ENCODE measurements around the gene C1QTNF2.

The C1QTNF2 gene

DNA sequence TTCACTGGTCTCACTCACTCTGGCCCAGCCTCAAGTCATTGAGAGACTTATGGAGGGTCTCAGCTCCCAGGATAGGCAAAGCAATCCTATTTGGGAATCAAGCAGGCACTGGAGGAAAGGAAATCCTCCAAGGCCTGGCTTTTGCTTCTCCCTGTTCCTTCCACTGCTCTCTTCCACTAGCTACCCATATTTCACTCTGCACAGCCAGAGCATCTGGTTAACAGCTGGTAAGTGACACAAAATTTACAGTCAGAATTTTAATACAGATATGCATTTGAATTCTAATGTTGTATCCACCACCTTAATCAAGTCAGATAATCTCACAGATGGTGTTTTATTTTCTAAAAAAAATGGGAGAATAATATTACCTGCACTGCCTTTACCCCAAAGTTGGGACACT, 868 bp upstream of the C1QTNF2 start:
- DNase-seq (ENCODE audit: low read depth) = no peak

DNA sequence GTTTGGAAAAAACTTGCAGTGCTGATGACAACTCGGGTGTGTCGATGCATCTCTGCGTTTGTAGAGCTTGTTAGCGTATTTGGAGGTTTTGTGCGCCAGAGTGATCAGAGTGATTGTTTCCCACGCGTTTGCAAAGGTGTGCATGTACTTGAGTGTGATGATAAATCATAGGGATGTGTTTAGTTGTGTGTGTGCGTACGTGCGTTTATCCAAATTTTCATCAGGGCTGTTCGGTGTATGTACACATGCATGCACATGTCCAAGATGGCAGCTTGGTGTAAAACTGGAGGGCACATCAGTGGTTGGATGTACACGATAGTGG, 248 bp upstream of the C1QTNF2 start:
- DNase-seq (ENCODE audit: low read depth) = no peak

DNA sequence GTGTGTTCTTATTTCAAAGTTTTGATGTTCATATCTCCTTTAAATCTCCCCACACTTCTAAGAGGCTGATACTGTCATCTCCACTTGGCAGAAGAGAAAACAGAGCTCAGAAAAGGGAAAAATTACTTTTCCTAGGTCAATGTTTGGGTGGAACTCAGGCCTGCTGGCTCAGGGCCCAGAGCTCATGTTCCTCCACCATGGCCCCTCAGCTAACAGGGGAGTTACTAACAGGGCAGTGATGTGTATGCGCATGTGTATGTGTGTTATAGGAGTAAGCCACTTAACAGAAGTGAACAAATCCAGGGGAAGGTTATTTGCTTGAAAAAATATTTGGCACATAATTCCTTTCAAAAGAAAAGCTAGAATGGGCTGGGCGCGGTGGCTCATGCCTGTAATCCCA, 2.5 kb downstream of the C1QTNF2 start:
- no peak for DNase-seq (ENCODE audit: low read depth)

DNA sequence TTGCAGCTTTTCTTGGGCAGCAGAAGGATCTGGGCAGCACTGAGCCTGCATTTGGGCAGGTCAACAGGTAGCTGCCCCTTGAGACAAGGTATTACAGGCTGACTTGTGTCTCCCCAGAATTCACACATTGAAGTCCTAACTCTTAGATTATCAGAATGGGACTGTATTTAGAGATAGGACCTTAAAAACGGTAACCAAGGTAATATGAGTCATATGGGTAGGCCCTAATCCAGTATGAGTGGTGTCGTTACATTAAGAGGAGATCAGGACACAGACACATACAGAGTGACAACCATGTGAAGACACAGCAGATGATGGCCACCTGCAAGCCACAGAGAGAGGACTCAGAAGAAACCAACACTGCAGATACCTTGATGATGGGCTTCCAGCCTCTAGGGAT, 3.2 kb downstream of the C1QTNF2 start:
- DNase-seq (ENCODE audit: low read depth) = no peak

DNA sequence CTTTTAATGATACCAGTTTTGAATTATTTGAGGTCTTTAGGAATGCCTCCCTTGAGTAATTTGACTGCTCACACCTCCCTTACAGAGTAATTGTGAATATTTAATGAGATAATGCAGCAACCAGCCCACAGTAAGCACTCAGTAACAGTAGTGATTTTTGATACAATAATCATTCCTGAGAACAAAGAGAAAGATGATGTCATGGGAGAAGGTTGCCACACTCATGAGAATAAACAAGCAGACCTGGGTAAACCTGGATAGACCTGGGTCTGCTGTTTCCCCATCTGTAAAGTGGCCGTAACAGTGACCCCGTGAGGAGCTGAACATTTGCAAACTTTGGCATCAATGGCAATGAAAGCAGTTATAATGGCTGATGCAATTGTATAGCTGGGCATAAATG, 4.2 kb downstream of the C1QTNF2 start:
- no peak for DNase-seq (ENCODE audit: low read depth)

DNA sequence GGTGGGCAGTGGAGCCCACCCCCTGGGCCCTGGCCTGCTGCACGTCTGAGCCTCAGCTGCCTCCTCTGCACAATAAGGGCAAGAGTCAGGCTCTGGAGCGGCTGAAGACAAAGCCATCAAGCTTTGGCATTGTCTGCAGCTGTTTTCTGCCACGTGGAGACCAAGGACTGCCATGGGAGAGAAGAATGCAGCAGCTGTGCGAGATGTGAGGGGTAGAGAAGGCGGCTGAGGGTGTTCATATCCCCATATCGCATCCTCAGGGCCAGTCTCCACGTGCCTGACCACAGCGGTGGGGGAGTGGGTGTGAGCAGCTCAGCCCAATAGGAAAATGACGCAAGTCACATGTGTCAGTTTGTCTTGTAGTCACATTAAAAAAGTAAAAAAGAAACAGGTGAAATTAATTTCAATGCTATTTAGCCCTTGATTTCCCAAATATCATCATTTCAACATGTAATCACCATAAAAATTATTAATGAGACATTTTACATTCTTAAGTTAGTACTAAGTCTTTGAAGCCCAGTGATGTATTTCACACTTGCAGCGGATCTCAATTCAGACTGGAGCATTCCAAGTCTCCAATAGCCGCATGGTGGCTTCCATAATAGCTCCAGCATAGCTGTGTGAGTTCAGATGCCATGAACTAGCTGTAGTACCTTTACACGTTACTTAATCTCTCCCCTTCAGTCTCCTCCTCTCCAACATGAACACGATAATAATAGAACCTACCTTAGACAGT, 6.6 kb downstream of the C1QTNF2 start:
- no peak for DNase-seq (ENCODE audit: low read depth)

DNA sequence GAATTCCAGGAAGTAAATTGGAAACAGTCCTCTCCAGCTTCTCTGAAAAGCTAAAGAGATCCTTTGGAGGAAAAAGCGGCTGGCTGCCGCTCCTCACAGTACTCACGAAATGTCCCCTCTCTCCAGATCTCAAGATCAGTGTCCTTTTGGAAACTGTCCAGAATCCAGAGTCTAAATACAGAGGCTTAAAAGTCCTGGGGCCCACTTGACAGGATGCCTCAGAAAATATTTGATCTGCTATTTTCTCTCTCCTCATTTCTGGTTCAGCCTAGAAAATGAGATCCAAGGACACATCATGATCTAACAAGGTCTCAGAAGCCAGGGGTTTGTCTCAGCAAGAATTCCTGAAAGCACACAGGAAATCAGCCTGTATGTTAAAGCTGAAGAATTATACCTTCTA, 7.2 kb downstream of the C1QTNF2 start:
- peak; percentile 10 for DNase-seq (ENCODE audit: low read depth)

DNA sequence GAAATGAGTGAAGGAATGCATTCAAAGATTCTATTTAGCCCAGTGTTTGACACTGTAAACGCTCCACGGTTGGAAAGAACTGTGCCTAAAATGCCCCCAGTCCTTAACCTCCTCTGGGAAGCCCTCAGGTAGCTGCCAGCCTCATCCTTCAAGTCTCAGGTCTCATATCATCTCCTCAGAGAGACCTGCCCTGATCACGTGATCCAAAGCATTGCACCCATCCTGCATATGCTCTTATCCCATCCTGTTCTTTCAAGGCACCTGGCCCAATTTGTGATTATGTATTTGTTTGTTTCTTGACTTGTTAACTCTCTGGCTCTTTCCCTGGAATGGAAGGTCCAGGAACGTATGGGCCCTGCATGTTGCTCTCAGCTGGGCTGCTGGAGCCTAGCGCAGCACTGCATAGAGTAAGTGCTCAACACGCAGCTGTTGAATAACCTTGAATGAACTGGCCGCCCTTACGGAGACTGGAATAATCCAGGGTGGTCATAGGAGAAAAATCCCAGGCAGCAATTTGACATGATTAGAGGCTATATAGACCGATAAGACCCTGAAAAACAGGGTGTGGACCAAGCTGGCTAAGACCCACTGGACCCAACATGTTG, 8.7 kb downstream of the C1QTNF2 start:
- no peak for DNase-seq (ENCODE audit: low read depth)

DNA sequence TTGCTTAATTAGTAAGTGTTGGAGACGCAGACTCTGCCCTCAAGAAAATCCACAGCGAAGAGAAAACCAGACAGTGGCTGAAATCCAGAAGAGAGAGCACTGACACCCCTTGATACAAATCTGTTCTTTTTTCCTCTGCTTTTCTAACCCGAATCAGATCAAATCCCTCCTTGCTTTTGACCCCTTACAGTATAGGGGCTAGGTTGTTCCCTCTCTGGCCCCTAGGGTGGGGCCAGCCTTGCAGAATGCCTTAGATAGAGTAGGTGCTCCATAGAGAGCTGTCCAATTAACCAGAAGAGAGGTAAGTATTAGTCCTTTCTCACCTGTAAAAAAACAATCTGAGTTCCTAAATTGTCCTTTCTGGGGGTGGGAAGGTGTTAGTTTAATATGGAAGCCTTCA, 10.1 kb downstream of the C1QTNF2 start:
- no peak for DNase-seq (ENCODE audit: low read depth)

DNA sequence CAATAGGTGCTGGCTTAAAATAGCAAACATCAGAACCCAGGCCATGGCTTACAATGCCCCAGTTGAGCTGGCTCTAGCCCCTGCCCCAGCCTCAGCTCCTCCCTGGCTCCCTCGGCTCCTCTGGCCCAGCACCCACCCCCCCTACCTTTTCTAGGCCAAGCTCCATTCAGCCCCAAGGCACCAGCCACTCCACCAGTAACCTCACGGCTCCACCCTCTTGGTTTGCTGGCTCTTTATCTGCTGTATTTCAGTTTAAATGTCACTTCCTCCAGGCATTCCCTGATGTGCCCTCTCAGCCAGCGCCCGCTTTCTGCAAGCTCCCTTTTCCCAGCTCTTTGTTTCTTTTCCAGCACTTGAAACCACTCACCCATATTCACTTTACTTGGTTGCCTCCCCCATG, 10.6 kb downstream of the C1QTNF2 start:
- no peak for DNase-seq (ENCODE audit: low read depth)

DNA sequence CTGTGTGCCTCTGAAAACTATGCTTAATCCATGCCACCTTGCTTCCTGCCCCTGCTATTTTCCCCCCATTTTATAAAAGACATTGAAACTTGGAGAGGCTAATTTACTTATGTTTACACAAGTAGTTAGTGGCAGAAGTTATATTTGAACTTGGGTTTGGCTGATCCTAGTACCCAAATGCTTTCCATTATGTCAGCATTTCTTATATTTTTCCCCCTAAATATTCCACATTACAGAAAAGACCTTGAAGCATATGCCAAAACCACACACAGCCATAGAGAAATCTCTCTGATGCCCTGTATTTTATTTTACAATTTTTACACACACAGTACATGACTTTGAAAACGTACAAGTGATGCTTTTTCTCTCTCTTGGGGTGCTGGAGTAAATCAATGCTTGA, 11.2 kb downstream of the C1QTNF2 start:
- DNase-seq (ENCODE audit: low read depth) = no peak

DNA sequence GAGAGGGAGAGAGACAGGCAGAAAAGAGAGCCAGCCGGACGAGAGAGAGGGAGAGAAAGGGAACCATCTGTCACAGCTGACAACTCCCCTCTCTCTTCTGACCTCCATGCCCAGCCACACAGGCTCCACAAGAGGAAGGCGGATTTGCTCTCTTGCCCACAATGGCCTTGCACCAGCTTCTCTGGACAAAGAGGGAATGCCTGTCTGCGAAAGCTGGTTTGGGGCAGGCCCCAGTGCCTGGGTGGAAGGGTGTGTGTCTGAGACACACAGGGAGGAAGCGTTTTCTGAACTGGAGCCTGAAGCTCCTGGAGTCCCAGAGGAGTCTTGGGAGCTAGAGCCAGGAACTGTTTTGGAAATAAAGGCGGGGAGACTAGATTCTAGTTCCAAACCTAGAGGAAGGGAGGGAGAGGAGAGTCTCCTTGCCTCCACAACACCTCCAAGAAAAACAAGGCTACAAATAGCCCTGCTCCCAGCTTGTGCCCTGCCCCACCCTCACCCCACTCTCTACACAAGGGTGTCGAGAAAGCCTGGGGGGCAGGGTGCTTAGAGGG, 12.5 kb downstream of the C1QTNF2 start:
- no peak for DNase-seq (ENCODE audit: low read depth)

DNA sequence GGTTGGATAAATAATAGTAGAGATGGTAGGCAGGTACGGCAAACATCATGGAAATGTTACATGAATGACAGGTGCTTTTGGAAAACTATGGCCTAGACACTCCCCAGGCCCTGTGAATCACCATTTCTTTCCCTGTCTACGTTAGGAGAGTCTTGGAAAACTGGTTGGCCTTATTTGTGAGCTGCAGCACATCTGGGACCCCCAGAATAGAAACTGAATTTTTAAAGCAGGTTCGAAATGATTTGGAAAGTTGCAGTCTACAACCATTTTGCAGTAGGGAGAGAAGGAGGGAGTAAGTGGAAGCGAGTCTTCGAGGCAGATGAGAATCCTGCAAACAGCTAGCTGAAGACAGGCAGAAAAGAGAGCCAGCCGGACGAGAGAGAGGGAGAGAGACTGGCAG, 13.0 kb downstream of the C1QTNF2 start:
- no peak for DNase-seq (ENCODE audit: low read depth)

DNA sequence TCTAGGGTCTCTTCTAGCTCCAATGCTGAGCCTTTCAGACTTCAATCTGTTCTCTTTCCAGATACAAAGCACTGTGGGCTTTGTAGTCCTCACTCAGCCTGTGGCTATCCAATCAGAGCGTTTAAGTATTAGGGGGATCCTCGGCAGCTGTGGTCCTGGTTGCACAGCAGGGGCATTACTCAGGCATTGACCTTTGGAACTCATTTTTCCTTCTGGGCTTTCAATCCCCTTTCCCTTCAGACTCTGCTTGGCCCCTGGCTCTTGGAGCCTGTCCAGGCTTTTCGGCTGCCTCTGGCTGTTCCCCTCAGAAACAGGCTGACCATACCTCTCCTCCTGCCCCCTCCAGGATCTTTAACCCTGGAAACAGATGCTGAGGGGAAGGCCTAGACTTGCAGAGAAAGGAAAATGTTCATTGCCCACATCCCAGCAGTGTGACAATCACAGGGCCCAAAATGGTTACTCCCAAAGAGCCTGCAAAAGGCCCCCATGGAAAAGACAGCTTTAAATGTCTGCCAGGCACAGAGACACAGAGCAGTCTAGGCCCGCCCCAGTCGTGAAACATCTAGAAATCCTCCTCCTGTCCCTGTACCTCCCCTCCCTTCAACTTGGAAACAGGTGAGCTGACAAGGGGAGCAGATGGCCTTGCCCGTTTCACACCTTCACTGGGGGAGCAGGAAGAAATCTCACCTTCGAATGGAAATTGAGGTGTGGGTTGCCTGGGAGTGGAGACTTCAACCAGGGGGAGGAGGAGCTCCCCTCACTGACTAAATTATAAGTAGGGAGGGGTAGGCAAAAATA, 13.7 kb downstream of the C1QTNF2 start:
- no peak for DNase-seq (ENCODE audit: low read depth)

DNA sequence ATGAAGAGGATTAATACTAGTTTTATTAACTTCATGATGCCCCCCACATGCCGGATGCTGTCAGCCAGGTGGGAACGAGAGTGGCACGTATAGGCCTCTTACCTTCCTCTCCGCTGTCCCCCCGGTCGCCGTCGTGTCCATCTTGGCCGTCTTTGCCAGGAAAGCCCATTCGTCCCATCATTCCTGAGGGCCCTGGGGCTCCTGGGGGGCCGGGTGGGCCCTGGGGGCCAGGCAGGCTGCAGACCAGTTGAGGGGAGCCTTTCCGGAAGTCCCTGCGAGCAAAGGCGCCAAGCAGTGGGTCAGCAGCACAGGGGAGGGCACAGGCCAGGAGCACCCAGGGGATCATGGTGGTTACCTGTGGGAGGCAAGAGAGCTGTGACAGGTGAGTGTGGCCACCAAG, 15.8 kb downstream of the C1QTNF2 start:
- no peak for DNase-seq (ENCODE audit: low read depth)

DNA sequence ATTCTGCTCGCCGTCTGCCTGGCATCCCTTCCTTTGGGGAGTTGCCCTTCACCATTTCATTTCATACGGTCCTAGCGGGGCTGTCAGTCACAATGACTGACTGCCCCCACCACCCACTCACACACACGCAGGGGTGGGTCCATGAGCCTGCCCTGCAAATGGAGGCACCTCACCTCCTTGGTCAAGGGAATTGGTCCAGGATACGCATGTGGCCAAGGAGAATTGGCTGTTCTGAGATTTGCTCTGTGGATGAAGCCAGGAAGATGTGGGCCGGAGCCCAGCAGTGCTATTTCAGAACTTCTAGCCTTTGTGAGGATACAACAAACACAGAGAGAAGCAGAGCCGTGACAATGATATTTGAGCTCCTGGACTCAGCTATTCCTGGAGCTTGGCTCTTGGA, 17.0 kb downstream of the C1QTNF2 start:
- no peak for DNase-seq (ENCODE audit: low read depth)

DNA sequence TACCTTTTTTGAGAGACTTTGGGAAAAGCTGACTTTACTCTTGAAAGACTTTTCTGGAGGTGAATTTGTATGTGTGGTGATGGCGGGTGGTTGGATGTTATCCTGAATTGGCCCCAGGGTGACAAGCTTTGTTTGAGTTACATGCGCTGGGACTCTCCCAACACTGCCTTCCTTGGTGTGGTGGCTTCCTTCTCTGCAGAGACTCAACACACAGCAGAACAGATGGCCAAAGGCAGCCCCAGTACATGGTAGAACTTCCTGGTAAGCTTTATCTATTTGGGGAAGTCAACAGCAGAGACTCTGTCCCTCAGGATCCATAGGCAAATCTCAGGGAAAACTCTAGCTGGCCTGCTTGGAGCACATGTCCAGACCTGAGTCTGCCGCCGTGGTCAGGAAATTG, 18.1 kb downstream of the C1QTNF2 start:
- DNase-seq (ENCODE audit: low read depth) = no peak

DNA sequence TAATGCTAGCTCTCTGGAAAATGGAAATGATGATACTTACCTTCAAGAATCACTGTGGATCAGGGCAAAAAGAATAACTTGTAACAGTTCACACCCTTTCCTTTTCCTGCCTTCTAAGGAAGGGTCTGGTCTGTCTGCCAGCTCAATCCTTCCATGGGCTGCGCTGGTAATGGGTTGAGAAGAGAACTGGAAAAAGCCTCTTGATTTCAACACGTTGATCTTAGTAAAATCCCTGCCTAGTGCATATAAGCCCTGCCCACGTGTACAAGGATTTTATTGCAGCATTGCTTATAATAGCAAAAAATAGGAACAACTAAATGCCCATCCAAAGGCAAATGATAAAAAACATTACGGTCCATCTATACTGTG, 20.5 kb downstream of the C1QTNF2 start:
- no peak for DNase-seq (ENCODE audit: low read depth)

DNA sequence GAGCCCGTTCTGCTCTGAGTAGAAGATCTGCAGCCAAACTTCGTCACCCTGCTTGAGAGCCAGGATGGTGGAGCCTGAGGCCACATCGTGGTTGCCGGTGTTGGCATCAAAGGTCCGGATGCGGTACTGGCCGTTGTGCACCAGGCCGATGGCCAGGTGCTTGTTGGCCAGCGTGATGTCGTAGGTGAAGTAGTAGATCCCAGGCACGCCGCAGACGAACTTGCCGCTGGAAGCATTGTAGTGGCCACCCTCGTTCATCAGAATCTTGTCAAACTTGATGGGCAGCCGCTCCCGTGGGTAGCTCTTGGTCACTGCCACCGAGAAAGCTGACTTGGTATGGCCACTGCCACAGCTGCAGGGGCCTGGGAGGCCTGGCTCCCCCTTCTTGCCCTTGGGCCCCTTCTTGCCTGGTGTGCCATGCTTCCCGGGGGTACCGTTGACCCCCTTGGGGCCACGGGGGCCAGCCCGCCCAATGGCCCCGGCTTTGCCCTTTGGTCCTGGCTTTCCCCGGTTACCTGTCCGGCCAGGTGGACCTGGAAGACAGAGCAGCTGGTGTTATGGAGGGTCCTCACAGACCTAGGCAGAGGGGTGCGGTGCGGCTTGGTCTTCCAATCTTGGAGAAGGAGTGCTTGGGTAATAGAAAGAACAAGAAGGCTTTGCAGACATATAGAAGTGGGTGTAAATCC, 21.0 kb downstream of the C1QTNF2 start:
- DNase-seq (ENCODE audit: low read depth) = no peak

DNA sequence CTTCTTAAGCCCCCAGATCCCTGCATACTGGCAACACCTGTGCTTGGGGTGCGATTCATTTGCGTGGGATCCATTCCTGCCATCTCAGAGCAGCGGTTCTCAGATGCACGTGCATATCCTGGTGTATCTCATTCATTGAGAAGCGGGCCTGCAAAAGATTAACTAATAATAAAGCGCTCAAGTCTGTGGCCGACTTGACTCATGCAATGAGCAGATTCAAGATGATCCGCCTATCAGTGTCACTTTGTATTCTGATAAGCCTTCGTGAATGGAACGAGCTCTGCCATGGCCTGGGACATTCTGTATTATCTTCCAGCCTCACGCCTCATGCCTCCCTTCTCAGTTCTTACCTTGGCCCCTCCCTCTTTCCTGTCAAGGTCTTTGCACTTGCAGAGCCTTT, 22.3 kb downstream of the C1QTNF2 start:
- DNase-seq (ENCODE audit: low read depth) = no peak

DNA sequence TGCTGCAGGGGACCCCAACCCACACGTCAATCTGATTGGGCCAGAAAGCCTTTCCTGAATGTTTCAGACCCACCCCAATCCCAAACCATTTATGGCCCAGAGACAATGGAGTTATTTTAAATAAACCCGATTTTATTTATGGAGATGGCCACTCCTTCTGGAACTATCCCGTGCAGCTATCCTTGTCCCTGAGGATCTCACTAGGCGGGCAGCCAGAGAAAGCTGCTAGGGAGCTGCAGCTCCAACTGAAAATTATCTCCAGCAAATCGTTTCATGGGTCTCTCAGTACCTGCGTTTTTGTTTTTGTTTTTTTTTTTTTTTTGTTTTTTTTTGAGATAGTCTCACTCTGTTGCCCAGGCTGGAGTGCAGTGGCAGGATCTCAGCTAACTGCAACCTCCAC, 23.0 kb downstream of the C1QTNF2 start:
- no peak for DNase-seq (ENCODE audit: low read depth)

DNA sequence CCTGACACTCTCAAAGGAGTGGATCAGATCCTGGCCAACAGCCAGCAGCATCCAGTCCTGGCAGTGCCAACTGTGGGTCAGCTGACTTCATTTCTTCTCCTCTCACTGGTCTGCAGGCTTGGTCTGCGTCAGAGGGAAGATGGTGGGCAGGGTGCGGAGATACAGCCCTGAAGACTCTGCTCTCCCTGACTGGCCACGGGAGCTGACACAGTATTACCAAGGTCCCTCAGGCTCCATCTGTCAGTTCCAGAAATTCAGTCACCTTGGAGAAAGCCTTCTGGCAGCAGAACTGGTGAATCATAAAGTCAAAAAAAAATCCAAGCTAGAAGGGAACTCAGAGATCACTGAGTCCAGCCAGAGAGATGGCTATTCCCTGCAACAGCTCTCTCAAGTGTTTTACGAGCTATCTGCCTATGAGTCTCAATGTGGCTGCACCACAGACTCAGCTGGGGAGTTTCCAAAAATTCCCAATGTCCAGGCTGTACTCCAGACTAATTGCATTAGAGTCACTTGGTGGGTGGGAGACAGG, 27.9 kb downstream of the C1QTNF2 start:
- DNase-seq (ENCODE audit: low read depth) = peak; percentile 88

All from EH (cell line).